Fibroblast of lung (primary cell): ENCODE results near the gene PODXL2. TPM values are rescaled to one million over a fixed set of nuclear protein-coding genes. Genes with fewer than 3 reads are reported as not detected.
"Not testable (repeated sequence)": the region's sequence is repeated elsewhere in the genome, so short reads cannot be mapped to it uniquely, and the experiment has no call there.

ENCODE experiments used
- DNase-seq, 2 donors: peaks; one replicate each; pipeline versions ENCODE4 v3.0.0 to v3.0.0-alpha.2; 2010; ENCODE audit warnings: low read depth in 2 of 2
- H2AFZ ChIP-seq: 2 replicates; pipeline ENCODE4 v1.5.1; 2012; ENCODE audit warnings: low read length, control low read depth, inconsistent platforms
- H3K27ac ChIP-seq: 2 replicates; pipeline ENCODE4 v1.5.1; 2011; ENCODE audit warnings: low read length, control low read depth; ENCODE audit not compliant: insufficient read depth
- H3K27me3 ChIP-seq: 2 replicates; pipeline ENCODE4 v1.5.1; 2011; ENCODE audit warnings: mild to moderate bottlenecking, low read length; ENCODE audit not compliant: control insufficient read depth, insufficient read depth
- H3K36me3 ChIP-seq: 2 replicates; pipeline ENCODE4 v1.5.1; 2011; ENCODE audit warnings: low read length; ENCODE audit not compliant: control insufficient read depth, insufficient read depth
- H3K4me1 ChIP-seq: 2 replicates; pipeline ENCODE4 v1.5.1; 2011; ENCODE audit warnings: low read length; ENCODE audit not compliant: control insufficient read depth, insufficient read depth; ENCODE audit errors: extremely low read depth
- H3K4me2 ChIP-seq: 2 replicates; pipeline ENCODE4 v1.5.1; 2011; ENCODE audit warnings: low read length, control low read depth; ENCODE audit not compliant: insufficient read depth; ENCODE audit errors: extremely low read depth
- H3K4me3 ChIP-seq, 4 experiments: fragments of 200-600 bp in 1 of 4; sonication (generic) in 1 of 4; replicated peaks in 1 of 4; 2 replicates each; pipeline ENCODE4 v1.5.1; 2011 to 2016; ENCODE audit warnings: low read length in 4 of 4, low read depth in 3 of 4, mild to moderate bottlenecking in 3 of 4, control low read depth in 2 of 4, inconsistent platforms in 1 of 4, mixed read lengths in 1 of 4; ENCODE audit not compliant: insufficient read depth in 1 of 4; ENCODE audit errors: control extremely low read depth in 1 of 4
- H3K79me2 ChIP-seq: 2 replicates; pipeline ENCODE4 v1.5.1; 2012; ENCODE audit warnings: mild to moderate bottlenecking, low read length, inconsistent platforms; ENCODE audit not compliant: control insufficient read depth, insufficient read depth
- H3K9ac ChIP-seq: 2 replicates; pipeline ENCODE4 v1.5.1; 2011; ENCODE audit warnings: mild to moderate bottlenecking, low read length, control low read depth; ENCODE audit not compliant: insufficient read depth
- H3K9me3 ChIP-seq: 2 replicates; pipeline ENCODE4 v1.5.1; 2012; ENCODE audit warnings: low read depth, low read length; ENCODE audit not compliant: control insufficient read depth, insufficient read depth
- H4K20me1 ChIP-seq: 2 replicates; pipeline ENCODE4 v1.5.1; 2011; ENCODE audit warnings: low read length; ENCODE audit not compliant: control insufficient read depth, insufficient read depth; ENCODE audit errors: extremely low read depth
- CTCF ChIP-seq, 2 donors: IDR thresholded peaks in 1 of 2; conservative IDR thresholded peaks in 1 of 2; 1 replicate in 1 of 2; 2 replicates in 1 of 2; pipeline ENCODE4 v1.5.1; 2011 to 2012; ENCODE audit warnings: low read length in 2 of 2, control low read depth in 1 of 2, inconsistent platforms in 1 of 2, low read depth in 1 of 2, mild to moderate bottlenecking in 1 of 2
- EZH2 ChIP-seq: IDR thresholded peaks from 2 replicates; pipeline ENCODE4 v1.5.1; 2012; ENCODE audit warnings: low read length, control low read depth, mild to moderate bottlenecking; ENCODE audit errors: missing control alignments
- polyA plus RNA-seq, 2 donors: library from polyadenylated mRNA; depleted of rRNA in 1 of 2; stranded (reverse) in 1 of 2; unstranded in 1 of 2; fragments of >200 nt; gene quantifications; 2 replicates each; pipeline ENCODE4 v1.2.1, GENCODE V29; 2011 to 2012; ENCODE audit warnings: missing spikeins in 1 of 2
- total RNA-seq: library from RNA; depleted of rRNA; stranded (reverse); fragments of >200 nt; gene quantifications from 2 replicates; pipeline ENCODE4 v1.2.1, GENCODE V29; 2014

The PODXL2 gene
- total and polyA plus RNA-seq, 2 donors (not counting 1 experiment from before 2014, with no cell fraction given) = 0.50 to 0.98 TPM

- TF ChIP-seq CTCF (conservative IDR thresholded peaks at IDR 0.05 in 1 of 2, IDR thresholded peaks at IDR 0.05 in 1 of 2; ENCODE audit: low read depth in 1 of 2, low read length in 2 of 2) = no peak
- no peak for TF ChIP-seq EZH2
- Histone ChIP-seq H3K4me3 (no peak overlapping the region), H3K9ac (no peak overlapping the region), H3K79me2 (no peaks in the 10 kb centered on the region), H4K20me1 (no peaks in the 10 kb centered on the region), H3K9me3 (no peaks in the 10 kb centered on the region), H3K27ac (no peak overlapping the region), H3K4me1 (peaks cover 4% of the 10 kb centered on the region), H3K36me3 (no peaks in the 10 kb centered on the region), H3K27me3 (no peaks in the 10 kb centered on the region), H2AFZ (no peak overlapping the region), H3K4me2 (no peak overlapping the region)
- DNase-seq = no peak
These were observed 22.7 kb downstream of the PODXL2 start for GRCh38 chr3:127651516-127652172.

- Histone ChIP-seq H3K27me3 (no peaks in the 10 kb centered on the region), H3K9me3 (no peaks in the 10 kb centered on the region), H3K79me2 (no peaks in the 10 kb centered on the region), H4K20me1 (no peaks in the 10 kb centered on the region), H2AFZ (no peak overlapping the region), H3K27ac (no peak overlapping the region), H3K4me2 (no peak overlapping the region), H3K4me3 (no peak overlapping the region), H3K36me3 (no peaks in the 10 kb centered on the region), H3K9ac (no peak overlapping the region), H3K4me1 (peaks cover 4% of the 10 kb centered on the region)
- TF ChIP-seq EZH2 = no peak
- peak; percentile 87 to 93 for TF ChIP-seq CTCF (conservative IDR thresholded peaks at IDR 0.05 in 1 of 2, IDR thresholded peaks at IDR 0.05 in 1 of 2; ENCODE audit: low read depth in 1 of 2, low read length in 2 of 2)
- peak; percentile 31 to 64 for DNase-seq
These were observed 23.4 kb downstream of the PODXL2 start for GRCh38 chr3:127652246-127652995.

GRCh38 chr3:127654374-127654773, 25.4 kb downstream of the PODXL2 start:
- no peaks in the 10 kb centered on the region for H4K20me1 ChIP-seq
- H3K9ac ChIP-seq = no peak overlapping the region
- no peaks in the 10 kb centered on the region for H3K27me3 ChIP-seq
- no peak overlapping the region for H3K4me3 ChIP-seq
- H3K79me2 ChIP-seq = no peaks in the 10 kb centered on the region
- no peak overlapping the region for H2AFZ ChIP-seq
- peaks cover 4% of the 10 kb centered on the region for H3K4me1 ChIP-seq
- TF ChIP-seq CTCF (conservative IDR thresholded peaks at IDR 0.05 in 1 of 2, IDR thresholded peaks at IDR 0.05 in 1 of 2; ENCODE audit: low read depth in 1 of 2, low read length in 2 of 2) = no peak
- TF ChIP-seq EZH2 = no peak
- no peak overlapping the region for H3K4me2 ChIP-seq
- H3K9me3 ChIP-seq = no peaks in the 10 kb centered on the region
- no peak for DNase-seq
- H3K27ac ChIP-seq = no peak overlapping the region
- H3K36me3 ChIP-seq = no peaks in the 10 kb centered on the region

- H3K4me2 ChIP-seq, H2AFZ ChIP-seq, H4K20me1 ChIP-seq, H3K4me3 ChIP-seq, H3K27ac ChIP-seq, H3K9me3 ChIP-seq, H3K9ac ChIP-seq, H3K27me3 ChIP-seq, H3K79me2 ChIP-seq, DNase-seq, H3K4me1 ChIP-seq, H3K36me3 ChIP-seq: not testable (repeated sequence)
These were observed 26.0 kb downstream of the PODXL2 start for GRCh38 chr3:127654993-127655392.
